H54 (cell line): ENCODE measurements around the gene BTBD19.

Experiments used
- DNase-seq: peaks from one replicate; pipeline ENCODE4 v3.0.0; 2011; ENCODE audit warnings: low spot score, mixed read lengths; ENCODE audit not compliant: insufficient read length
- FAIRE-seq: peaks from 3 replicates; lab custom pipeline; 2011; peaks lifted over from hg19 to GRCh38; lab: Jason Lieb, UNC
- POLR2A ChIP-seq: IDR thresholded peaks from 2 replicates; pipeline ENCODE4 v1.6.1; 2011; ENCODE audit warnings: low read depth, mild to moderate bottlenecking, low read length

The BTBD19 gene

GRCh38 chr1:44799770-44800584, 8.3 kb upstream of the BTBD19 start, which contains the start of gene PLK3:
Gene PLK3 (plus strand): TSS chr1:44800377. CDS start chr1:44800464, 87 bp downstream.
- TF ChIP-seq POLR2A: peak; percentile 98
- FAIRE-seq (peak; percentile 72), DNase-seq (peak; percentile 87)

GRCh38 chr1:44801491-44802305, 6.6 kb upstream of the BTBD19 start:
- FAIRE-seq (no peak), DNase-seq (no peak)
- TF ChIP-seq POLR2A: no peak

- DNase-seq (no peak), FAIRE-seq (no peak)
- TF ChIP-seq POLR2A: no peak
These were observed 5.8 kb upstream of the BTBD19 start for GRCh38 chr1:44802306-44803061.

GRCh38 chr1:44803062-44803311, 5.3 kb upstream of the BTBD19 start:
- DNase-seq: no peak
- FAIRE-seq: no peak
- TF ChIP-seq POLR2A: no peak

- DNase-seq: no peak
- no peak for TF ChIP-seq POLR2A
- no peak for FAIRE-seq
These were observed 4.8 kb upstream of the BTBD19 start for GRCh38 chr1:44803312-44804095.

GRCh38 chr1:44805311-44806024, 2.9 kb upstream of the BTBD19 start:
- no peak for FAIRE-seq
- no peak for TF ChIP-seq POLR2A

GRCh38 chr1:44806025-44806703, 2.2 kb upstream of the BTBD19 start:
- no peak for TF ChIP-seq POLR2A
- FAIRE-seq (no peak), DNase-seq (no peak)

More at GRCh38 chr1:44805311-44806024, 2.9 kb upstream of the BTBD19 start:
- no peak for DNase-seq

GRCh38 chr1:44806704-44807363, 1.5 kb upstream of the BTBD19 start, which contains the start of gene DYNLT4:
Gene DYNLT4 (minus strand): TSS chr1:44807351. CDS start chr1:44806668, 683 bp downstream.
- DNase-seq (no peak), FAIRE-seq (no peak)
- TF ChIP-seq POLR2A: no peak; the same call in 1 of the 2 replicates

GRCh38 chr1:44807364-44808062, 810 bp upstream of the BTBD19 start:
- TF ChIP-seq POLR2A: peak; percentile 33; the same call in 1 of the 2 replicates
- peak; percentile 95 for DNase-seq
- FAIRE-seq: peak; percentile 76

- 0 out of 2 replicates have a peak, but pooled peaks have one; percentile 3 for TF ChIP-seq POLR2A
- FAIRE-seq: no peak
- DNase-seq: no peak
These were observed 905 bp downstream of the BTBD19 start for GRCh38 chr1:44808938-44809917.
